ENCODE results near the gene ADAMTS2. TPM values are rescaled to one million over a fixed set of nuclear protein-coding genes. Genes with fewer than 3 reads are reported as not detected.

The ADAMTS2 gene
- total and polyA plus RNA-seq, 2 of the 8 experiments (the other 6 are each of a cell fraction or from before 2014, with no cell fraction given) = 6.6 to 7.3 TPM

DNA sequence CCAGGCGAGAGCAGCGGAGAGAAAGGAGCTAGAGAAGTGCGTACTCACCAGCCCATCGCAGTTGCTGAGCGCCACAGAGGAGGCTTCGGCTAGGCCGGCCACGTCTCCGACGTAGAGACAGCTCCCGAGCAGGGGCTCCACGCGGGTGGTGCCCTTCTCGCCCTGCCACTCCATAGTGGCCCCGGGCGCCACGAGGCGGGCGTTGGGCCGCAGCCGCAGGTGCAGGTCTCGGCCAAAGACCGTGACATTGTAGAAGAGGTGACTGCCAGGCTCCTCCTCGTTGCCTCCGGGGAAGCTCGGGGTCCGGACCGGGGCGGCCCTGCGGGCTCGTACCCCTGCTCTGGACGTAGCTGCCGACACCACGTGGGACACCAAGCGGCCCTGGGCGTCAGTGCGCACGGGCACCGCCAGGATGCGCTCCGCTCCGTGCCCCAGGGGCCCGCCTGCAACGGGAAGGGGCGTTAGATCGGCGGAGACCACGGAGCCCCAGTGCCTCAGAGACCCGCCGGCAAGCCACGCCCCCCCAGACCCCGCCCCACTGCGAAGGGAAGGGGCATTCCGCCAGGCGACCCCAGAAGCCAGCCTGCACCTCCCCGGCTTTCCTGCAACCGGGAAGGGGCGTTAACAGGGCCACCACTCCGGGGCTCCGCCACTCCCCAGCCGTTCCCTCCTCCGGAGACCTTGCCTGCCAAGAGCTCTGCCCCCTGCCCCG is 1.4 kb downstream of the ADAMTS2 start (continued):
- TF ChIP-seq, protein P1, sequence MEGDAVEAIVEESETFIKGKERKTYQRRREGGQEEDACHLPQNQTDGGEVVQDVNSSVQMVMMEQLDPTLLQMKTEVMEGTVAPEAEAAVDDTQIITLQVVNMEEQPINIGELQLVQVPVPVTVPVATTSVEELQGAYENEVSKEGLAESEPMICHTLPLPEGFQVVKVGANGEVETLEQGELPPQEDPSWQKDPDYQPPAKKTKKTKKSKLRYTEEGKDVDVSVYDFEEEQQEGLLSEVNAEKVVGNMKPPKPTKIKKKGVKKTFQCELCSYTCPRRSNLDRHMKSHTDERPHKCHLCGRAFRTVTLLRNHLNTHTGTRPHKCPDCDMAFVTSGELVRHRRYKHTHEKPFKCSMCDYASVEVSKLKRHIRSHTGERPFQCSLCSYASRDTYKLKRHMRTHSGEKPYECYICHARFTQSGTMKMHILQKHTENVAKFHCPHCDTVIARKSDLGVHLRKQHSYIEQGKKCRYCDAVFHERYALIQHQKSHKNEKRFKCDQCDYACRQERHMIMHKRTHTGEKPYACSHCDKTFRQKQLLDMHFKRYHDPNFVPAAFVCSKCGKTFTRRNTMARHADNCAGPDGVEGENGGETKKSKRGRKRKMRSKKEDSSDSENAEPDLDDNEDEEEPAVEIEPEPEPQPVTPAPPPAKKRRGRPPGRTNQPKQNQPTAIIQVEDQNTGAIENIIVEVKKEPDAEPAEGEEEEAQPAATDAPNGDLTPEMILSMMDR (IDR thresholded peaks at IDR 0.05; ENCODE audit: control extremely low read depth in 1 of 3, insufficient read depth in 1 of 3, low read depth in 1 of 3, low read length in 3 of 3) = peak in 2 of 3 experiments; percentile 59 to 71; a peak in 3 of 4 replicates
- TF ChIP-seq CBX8 (IDR thresholded peaks at IDR 0.05; ENCODE audit: borderline replicate concordance, low read depth, low read length) = no peak
- TF ChIP-seq MAFK (IDR thresholded peaks at IDR 0.05; ENCODE audit: low read depth, low read length) = no peak
- TF ChIP-seq YY1 (IDR thresholded peaks at IDR 0.05; ENCODE audit: low read depth, low read length) = no peak
- TF ChIP-seq, protein P2, sequence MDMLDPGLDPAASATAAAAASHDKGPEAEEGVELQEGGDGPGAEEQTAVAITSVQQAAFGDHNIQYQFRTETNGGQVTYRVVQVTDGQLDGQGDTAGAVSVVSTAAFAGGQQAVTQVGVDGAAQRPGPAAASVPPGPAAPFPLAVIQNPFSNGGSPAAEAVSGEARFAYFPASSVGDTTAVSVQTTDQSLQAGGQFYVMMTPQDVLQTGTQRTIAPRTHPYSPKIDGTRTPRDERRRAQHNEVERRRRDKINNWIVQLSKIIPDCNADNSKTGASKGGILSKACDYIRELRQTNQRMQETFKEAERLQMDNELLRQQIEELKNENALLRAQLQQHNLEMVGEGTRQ (IDR thresholded peaks at IDR 0.05; ENCODE audit: low read length) = peak; percentile 59; the same call in 1 of the 2 replicates
- TF ChIP-seq EZH2 (IDR thresholded peaks at IDR 0.05; ENCODE audit: low read depth, low read length, severe bottlenecking) = no peak
- TF ChIP-seq JUN (IDR thresholded peaks at IDR 0.05; ENCODE audit: low read depth, low read length) = no peak
- TF ChIP-seq, protein P3, sequence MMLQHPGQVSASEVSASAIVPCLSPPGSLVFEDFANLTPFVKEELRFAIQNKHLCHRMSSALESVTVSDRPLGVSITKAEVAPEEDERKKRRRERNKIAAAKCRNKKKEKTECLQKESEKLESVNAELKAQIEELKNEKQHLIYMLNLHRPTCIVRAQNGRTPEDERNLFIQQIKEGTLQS (IDR thresholded peaks at IDR 0.05; ENCODE audit: insufficient read depth, low read depth, low read length) = 0 out of 2 replicates have a peak, but pooled peaks have one; percentile 25
- TF ChIP-seq BACH1 (IDR thresholded peaks at IDR 0.05; ENCODE audit: low read length) = no peak
- peak; percentile 9 to 25; a peak in 1 of 4 replicates for TF ChIP-seq SIN3A (conservative IDR thresholded peaks at IDR 0.05 in 1 of 2, IDR thresholded peaks at IDR 0.05 in 1 of 2; ENCODE audit: low read depth in 1 of 2, low read length in 2 of 2)
- TF ChIP-seq FOSL1 (IDR thresholded peaks at IDR 0.05; ENCODE audit: insufficient read depth, low read depth, low read length) = no peak
- no peak for TF ChIP-seq TAF7 (optimal IDR thresholded peaks at IDR 0.05; ENCODE audit: borderline replicate concordance, low read depth, low read length)
- TF ChIP-seq BCL11A (IDR thresholded peaks at IDR 0.05; ENCODE audit: low read depth in 2 of 2, low read length in 2 of 2) = no peak
- TF ChIP-seq TEAD4 (IDR thresholded peaks at IDR 0.05; ENCODE audit: low read depth, low read length) = no peak
- TF ChIP-seq, protein P4, sequence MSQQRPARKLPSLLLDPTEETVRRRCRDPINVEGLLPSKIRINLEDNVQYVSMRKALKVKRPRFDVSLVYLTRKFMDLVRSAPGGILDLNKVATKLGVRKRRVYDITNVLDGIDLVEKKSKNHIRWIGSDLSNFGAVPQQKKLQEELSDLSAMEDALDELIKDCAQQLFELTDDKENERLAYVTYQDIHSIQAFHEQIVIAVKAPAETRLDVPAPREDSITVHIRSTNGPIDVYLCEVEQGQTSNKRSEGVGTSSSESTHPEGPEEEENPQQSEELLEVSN (IDR thresholded peaks at IDR 0.05) = peak; percentile 6; the same call in 1 of the 2 replicates
- TF ChIP-seq SRF (IDR thresholded peaks at IDR 0.05; ENCODE audit: low read depth, low read length) = no peak
- no peak for TF ChIP-seq POLR2AphosphoS5 (IDR thresholded peaks at IDR 0.05; ENCODE audit: low read depth, low read length)
- TF ChIP-seq EGR1 (IDR thresholded peaks at IDR 0.05; ENCODE audit: borderline replicate concordance, low read depth, low read length) = no peak
- TF ChIP-seq POU5F1 (IDR thresholded peaks at IDR 0.05; ENCODE audit: low read depth, low read length) = no peak
